Naive thymus-derived CD4-positive, alpha-beta T cell (primary cell): Measurements from ENCODE around the gene SPARC. TPM values are rescaled to one million over a fixed set of nuclear protein-coding genes. Genes with fewer than 3 reads are reported as not detected.

ENCODE experiments used
- ATAC-seq: fragments of 150-1000 bp; cut with Tn5 transposase; 2 replicates; pipeline ENCODE4 v1.10.0; 2021; ENCODE audit warnings: mild to moderate bottlenecking, moderate library complexity
- CTCF ChIA-PET: fragments of 350-600 bp; sonication (Branson Sonifier 250); formaldehyde crosslinking; loops from one replicate; lab custom pipeline; 2021; ENCODE audit warnings: antibody characterized with exemption; lab: Charles Lee
- POLR2A ChIA-PET: fragments of 350-600 bp; sonication (Branson Sonifier 250); formaldehyde crosslinking; loops from one replicate; lab custom pipeline; 2021; ENCODE audit warnings: antibody characterized with exemption, inconsistent platforms; lab: Charles Lee
- DNase-seq, 9 donors: peaks; one replicate each; pipeline versions ENCODE4 v3.0.0 to v3.0.0-alpha.2; 2020 to 2022; ENCODE audit warnings: mixed read lengths in 1 of 9
- H3K27ac ChIP-seq: one replicate; pipeline ENCODE4 v1.7.0; 2013; ENCODE audit warnings: mild to moderate bottlenecking, low read depth, low read length, moderate library complexity
- H3K27me3 ChIP-seq, 2 donors: one replicate each; pipeline ENCODE4 v1.7.0; 2013; ENCODE audit warnings: low read length in 2 of 2, mild to moderate bottlenecking in 2 of 2, moderate library complexity in 2 of 2; ENCODE audit not compliant: control insufficient read depth in 2 of 2, insufficient read depth in 2 of 2
- H3K36me3 ChIP-seq, 3 experiments: 1 replicate in 2 of 3; 2 replicates in 1 of 3; pipeline ENCODE4 v1.7.0; 2013; ENCODE audit warnings: low read length in 3 of 3, mild to moderate bottlenecking in 3 of 3, moderate library complexity in 1 of 3; ENCODE audit not compliant: insufficient read depth in 3 of 3, control insufficient read depth in 2 of 3
- H3K4me1 ChIP-seq, 2 donors: one replicate each; pipeline ENCODE4 v1.7.0; 2013; ENCODE audit warnings: low read length in 2 of 2, mild to moderate bottlenecking in 2 of 2, moderate library complexity in 1 of 2; ENCODE audit not compliant: control insufficient read depth in 2 of 2, insufficient read depth in 2 of 2
- H3K4me3 ChIP-seq: 2 replicates; pipeline ENCODE4 v1.7.0; 2013; ENCODE audit warnings: mild to moderate bottlenecking, low read length
- H3K9me3 ChIP-seq, 3 experiments: 1 replicate in 2 of 3; 2 replicates in 1 of 3; pipeline ENCODE4 v1.7.0; 2013; ENCODE audit warnings: low read length in 3 of 3; ENCODE audit not compliant: control insufficient read depth in 2 of 3
- H3K27ac Mint-ChIP-seq, 9 donors: one replicate each; pipeline ENCODE4 v1.8.0; 2020 to 2022; ENCODE audit warnings: mixed read lengths in 9 of 9, mild to moderate bottlenecking in 8 of 9, moderate library complexity in 5 of 9, inconsistent platforms in 2 of 9
- H3K27me3 Mint-ChIP-seq, 5 donors: one replicate each; pipeline ENCODE4 v1.8.0; 2021 to 2022; ENCODE audit warnings: mixed read lengths in 5 of 5, mild to moderate bottlenecking in 1 of 5
- H3K36me3 Mint-ChIP-seq, 5 donors: one replicate each; pipeline ENCODE4 v1.8.0; 2020 to 2022; ENCODE audit warnings: mixed read lengths in 5 of 5, mild to moderate bottlenecking in 3 of 5, inconsistent platforms in 1 of 5
- H3K4me1 Mint-ChIP-seq, 7 donors: one replicate each; pipeline ENCODE4 v1.8.0; 2020 to 2022; ENCODE audit warnings: mixed read lengths in 7 of 7, mild to moderate bottlenecking in 3 of 7, inconsistent platforms in 1 of 7
- H3K4me3 Mint-ChIP-seq, 10 donors: one replicate each; pipeline ENCODE4 v1.8.0; 2020 to 2022; ENCODE audit warnings: mild to moderate bottlenecking in 10 of 10, mixed read lengths in 10 of 10, moderate library complexity in 6 of 10, inconsistent platforms in 2 of 10
- H3K9me3 Mint-ChIP-seq, 11 donors: one replicate each; pipeline ENCODE4 v1.8.0; 2020 to 2022; ENCODE audit warnings: mixed read lengths in 11 of 11, mild to moderate bottlenecking in 4 of 11, inconsistent platforms in 1 of 11, moderate library complexity in 1 of 11
- intact Hi-C, 2 donors: fragments of 100-400 bp; cut with micrococcal nuclease; formaldehyde crosslinking; loops; one replicate each; pipeline ENCODE4 v1.15.1; 2023
- polyA plus RNA-seq, 2 donors: library from polyadenylated mRNA; unstranded; fragments of 300-500 nt; fragmentation: Illumina TruSeq; gene quantifications; one replicate each; pipeline ENCODE4 v1.2.3, GENCODE V29; 2021
- total RNA-seq, 6 experiments: library from RNA in 5 of 6; stranded (reverse) in 5 of 6; gene quantifications; 1 replicate in 5 of 6; 2 replicates in 1 of 6; pipeline ENCODE4 v1.2.3 and lab custom pipeline; 2021 to 2026

SPARC gene
- total and polyA plus RNA-seq, 7 experiments from 2014 or later, result 0.30 to 14.5 (median 0.62) TPM; not detected in 2

GRCh38 chr5:151632524-151632923, 54.2 kb downstream of the SPARC start:
- peak overlapping the region in 1 of 9 donors; percentile 0 for H3K27ac Mint-ChIP-seq
- Histone ChIP-seq H3K27me3 (no peaks in the 10 kb centered on the region), H3K27ac (no peak overlapping the region), H3K4me1 (no peaks in the 10 kb centered on the region), H3K36me3 (no peaks in the 10 kb centered on the region), H3K9me3 (no peaks in the 10 kb centered on the region), H3K4me3 (no peak overlapping the region)
- POLR2A ChIA-PET, result no interaction called here
- DNase-seq (no peak), ATAC-seq (no peak)
- H3K27me3 Mint-ChIP-seq, result peaks cover 0 to 15% (median 5%) of the 10 kb centered on the region in 5 donors
- intact Hi-C loops, result no loop called here
- CTCF ChIA-PET, result no interaction called here
- peaks cover 0 to 4% (median 0%) of the 10 kb centered on the region in 5 donors for H3K36me3 Mint-ChIP-seq
- H3K9me3 Mint-ChIP-seq, result no peaks in the 10 kb centered on the region
- H3K4me1 Mint-ChIP-seq, result peaks cover 0 to 15% (median 0%) of the 10 kb centered on the region in 7 donors
- H3K4me3 Mint-ChIP-seq, result no peak overlapping the region

GRCh38 chr5:151631941-151632340, 54.8 kb downstream of the SPARC start:
- Mint-ChIP-seq H3K36me3 (peaks cover 0 to 4% (median 0%) of the 10 kb centered on the region in 5 donors), H3K27me3 (peaks cover 0 to 15% (median 5%) of the 10 kb centered on the region in 5 donors), H3K4me3 (no peak overlapping the region), H3K4me1 (peaks cover 0 to 15% (median 0%) of the 10 kb centered on the region in 7 donors), H3K27ac (peak overlapping the region in 3 of 9 donors; percentile 0 to 45 (median 0)), H3K9me3 (no peaks in the 10 kb centered on the region)
- no peaks in the 10 kb centered on the region for H3K4me1 ChIP-seq
- ChIA-PET CTCF (no interaction called here), POLR2A (no interaction called here)
- DNase-seq (no peak), ATAC-seq (no peak)
- H3K4me3 ChIP-seq, result no peak overlapping the region
- no peaks in the 10 kb centered on the region for H3K9me3 ChIP-seq
- intact Hi-C loops, result no loop called here
- no peak overlapping the region for H3K27ac ChIP-seq
- no peaks in the 10 kb centered on the region for H3K27me3 ChIP-seq
- no peaks in the 10 kb centered on the region for H3K36me3 ChIP-seq

GRCh38 chr5:151630088-151630487, 56.6 kb downstream of the SPARC start:
- Histone ChIP-seq H3K27ac (no peak overlapping the region), H3K4me1 (no peaks in the 10 kb centered on the region), H3K36me3 (no peaks in the 10 kb centered on the region), H3K4me3 (no peak overlapping the region), H3K27me3 (no peaks in the 10 kb centered on the region), H3K9me3 (no peaks in the 10 kb centered on the region)
- Mint-ChIP-seq H3K4me1 (peaks cover 0 to 15% (median 0%) of the 10 kb centered on the region in 7 donors), H3K4me3 (no peak overlapping the region), H3K27me3 (peaks cover 0 to 8% (median 5%) of the 10 kb centered on the region in 5 donors), H3K36me3 (peaks cover 0 to 4% (median 0%) of the 10 kb centered on the region in 5 donors), H3K9me3 (no peaks in the 10 kb centered on the region), H3K27ac (no peak overlapping the region)
- ChIA-PET CTCF (interaction anchor here (1.1 kb wide), 1 partner anchor 22 kb away, joined by 3 read pairs; no protein-coding TSS in a partner anchor), POLR2A (interaction anchor here (0.8 kb wide), 1 partner anchor 368 kb away, joined by 3 read pairs; no protein-coding TSS in a partner anchor)
- no peak for ATAC-seq
- intact Hi-C loops, result no loop called here
- no peak for DNase-seq

GRCh38 chr5:151628112-151628823, 58.4 kb downstream of the SPARC start:
- ChIA-PET CTCF (interaction anchor here (1.1 kb wide), 1 partner anchor 46 kb away, joined by 3 read pairs; no protein-coding TSS in a partner anchor), POLR2A (no interaction called here)
- intact Hi-C loops, result no loop called here
- no peak for DNase-seq
- Mint-ChIP-seq H3K4me3 (no peak overlapping the region), H3K36me3 (peaks cover 0 to 4% (median 0%) of the 10 kb centered on the region in 5 donors), H3K9me3 (no peaks in the 10 kb centered on the region), H3K27me3 (peaks cover 0 to 8% (median 5%) of the 10 kb centered on the region in 5 donors), H3K27ac (no peak overlapping the region), H3K4me1 (peaks cover 0 to 15% (median 0%) of the 10 kb centered on the region in 7 donors)
- H3K27ac ChIP-seq, result no peak overlapping the region
- no peak for ATAC-seq
- no peaks in the 10 kb centered on the region for H3K27me3 ChIP-seq
- H3K4me3 ChIP-seq, result no peak overlapping the region
- H3K36me3 ChIP-seq, result no peaks in the 10 kb centered on the region
- no peaks in the 10 kb centered on the region for H3K4me1 ChIP-seq
- no peaks in the 10 kb centered on the region for H3K9me3 ChIP-seq

- POLR2A ChIA-PET, result no interaction called here
- CTCF ChIA-PET, result interaction anchor here (1.1 to 1.5 kb wide), 2 partner anchors 34 to 45 kb away, joined by 3 to 4 read pairs; no protein-coding TSS in a partner anchor
- no peak overlapping the region for H3K27ac ChIP-seq
- no peaks in the 10 kb centered on the region for H3K9me3 ChIP-seq
- Mint-ChIP-seq H3K36me3 (peaks cover 0 to 4% (median 0%) of the 10 kb centered on the region in 5 donors), H3K9me3 (no peaks in the 10 kb centered on the region), H3K27ac (no peak overlapping the region), H3K4me3 (no peak overlapping the region), H3K27me3 (peaks cover 0 to 8% (median 5%) of the 10 kb centered on the region in 5 donors), H3K4me1 (peaks cover 0 to 15% (median 0%) of the 10 kb centered on the region in 7 donors)
- no peak for DNase-seq
- no peak overlapping the region for H3K4me3 ChIP-seq
- H3K4me1 ChIP-seq, result no peaks in the 10 kb centered on the region
- H3K27me3 ChIP-seq, result no peaks in the 10 kb centered on the region
- no peaks in the 10 kb centered on the region for H3K36me3 ChIP-seq
- no peak for ATAC-seq
- intact Hi-C loops, result no loop called here
Measured at GRCh38 chr5:151627650-151628049, 59.1 kb downstream of the SPARC start.

GRCh38 chr5:151625285-151625684, 61.4 kb downstream of the SPARC start:
- Histone ChIP-seq H3K4me1 (no peaks in the 10 kb centered on the region), H3K4me3 (no peak overlapping the region), H3K27me3 (no peaks in the 10 kb centered on the region), H3K27ac (no peak overlapping the region), H3K9me3 (no peaks in the 10 kb centered on the region), H3K36me3 (no peaks in the 10 kb centered on the region)
- intact Hi-C loops, result no loop called here
- Mint-ChIP-seq H3K27me3 (peaks cover 0 to 17% (median 5%) of the 10 kb centered on the region in 5 donors), H3K27ac (no peak overlapping the region), H3K4me3 (no peak overlapping the region), H3K9me3 (no peaks in the 10 kb centered on the region), H3K4me1 (peaks cover 0 to 14% (median 0%) of the 10 kb centered on the region in 7 donors), H3K36me3 (no peaks in the 10 kb centered on the region)
- no peak for DNase-seq
- ChIA-PET CTCF (no interaction called here), POLR2A (no interaction called here)
- no peak for ATAC-seq
